Measurements from ENCODE around the gene IL22.

IL22 gene

GRCh38 chr12:68200854-68201253, 52.5 kb downstream of the IL22 start:
- H3K27ac ChIP-seq (ENCODE audit: insufficient read depth in 1 of 2, low read depth in 1 of 2, low read length in 2 of 2, poor library complexity in 1 of 2, severe bottlenecking in 2 of 2): no peak overlapping the region
- no peak for DNase-seq
- CTCF ChIA-PET: no interaction called here
- peaks cover 0 to 2% (median 0%) of the 10 kb centered on the region in 5 experiments for H3K27me3 ChIP-seq (replicated peaks in 2 of 5; ENCODE audit: control insufficient read depth in 4 of 5, insufficient read depth in 5 of 5, low read length in 4 of 5)
- no peak overlapping the region for H3K4me3 ChIP-seq (ENCODE audit: control insufficient read depth in 1 of 7, extremely low read depth in 1 of 7, insufficient read depth in 4 of 7, low read depth in 2 of 7, low read length in 6 of 7)
- POLR2A ChIA-PET: no interaction called here
- H3K9me3 ChIP-seq (ENCODE audit: control extremely low read depth in 1 of 5, control insufficient read depth in 4 of 5, insufficient read depth in 2 of 5, low read depth in 1 of 5, low read length in 4 of 5): no peaks in the 10 kb centered on the region
- H3K36me3 ChIP-seq (ENCODE audit: control insufficient read depth in 4 of 4, insufficient read depth in 4 of 4, low read length in 3 of 4): no peaks in the 10 kb centered on the region
- 13% methylated on average over 2 of the region's 2 CpGs for WGBS (ENCODE audit: insufficient coverage)
- H3K4me1 ChIP-seq (ENCODE audit: control extremely low read depth in 1 of 4, control insufficient read depth in 4 of 4, insufficient read depth in 4 of 4, low read length in 3 of 4): peaks cover 0 to 9% (median 2%) of the 10 kb centered on the region in 4 experiments

GRCh38 chr12:68199127-68199526, 54.3 kb downstream of the IL22 start:
- Histone ChIP-seq H3K27ac (ENCODE audit: insufficient read depth in 1 of 2, low read depth in 1 of 2, low read length in 2 of 2, poor library complexity in 1 of 2, severe bottlenecking in 2 of 2) (no peak overlapping the region), H3K9me3 (ENCODE audit: control extremely low read depth in 1 of 5, control insufficient read depth in 4 of 5, insufficient read depth in 2 of 5, low read depth in 1 of 5, low read length in 4 of 5) (no peaks in the 10 kb centered on the region), H3K4me1 (ENCODE audit: control extremely low read depth in 1 of 4, control insufficient read depth in 4 of 4, insufficient read depth in 4 of 4, low read length in 3 of 4) (peaks cover 0 to 9% (median 2%) of the 10 kb centered on the region in 4 experiments), H3K27me3 (replicated peaks in 2 of 5; ENCODE audit: control insufficient read depth in 4 of 5, insufficient read depth in 5 of 5, low read length in 4 of 5) (peaks cover 0 to 2% (median 0%) of the 10 kb centered on the region in 5 experiments), H3K4me3 (ENCODE audit: control insufficient read depth in 1 of 7, extremely low read depth in 1 of 7, insufficient read depth in 4 of 7, low read depth in 2 of 7, low read length in 6 of 7) (no peak overlapping the region), H3K36me3 (ENCODE audit: control insufficient read depth in 4 of 4, insufficient read depth in 4 of 4, low read length in 3 of 4) (no peaks in the 10 kb centered on the region)
- no peak for DNase-seq
- POLR2A ChIA-PET: no interaction called here
- CTCF ChIA-PET: interaction anchor here (1.0 kb wide), 1 partner anchor 32 kb away, joined by 3 read pairs; no protein-coding TSS in a partner anchor
- WGBS (ENCODE audit: insufficient coverage): no CpG with 5 or more reads among the region's 1 CpG

GRCh38 chr12:68198507-68199086, 54.8 kb downstream of the IL22 start:
- WGBS (ENCODE audit: insufficient coverage): over 99% methylated on average over 8 of the region's 12 CpGs
- CTCF ChIA-PET: no interaction called here
- no peaks in the 10 kb centered on the region for H3K36me3 ChIP-seq (ENCODE audit: control insufficient read depth in 4 of 4, insufficient read depth in 4 of 4, low read length in 3 of 4)
- H3K9me3 ChIP-seq (ENCODE audit: control extremely low read depth in 1 of 5, control insufficient read depth in 4 of 5, insufficient read depth in 2 of 5, low read depth in 1 of 5, low read length in 4 of 5): no peaks in the 10 kb centered on the region
- peaks cover 0 to 9% (median 2%) of the 10 kb centered on the region in 4 experiments for H3K4me1 ChIP-seq (ENCODE audit: control extremely low read depth in 1 of 4, control insufficient read depth in 4 of 4, insufficient read depth in 4 of 4, low read length in 3 of 4)
- H3K4me3 ChIP-seq (ENCODE audit: control insufficient read depth in 1 of 7, extremely low read depth in 1 of 7, insufficient read depth in 4 of 7, low read depth in 2 of 7, low read length in 6 of 7): no peak overlapping the region
- POLR2A ChIA-PET: no interaction called here
- H3K27ac ChIP-seq (ENCODE audit: insufficient read depth in 1 of 2, low read depth in 1 of 2, low read length in 2 of 2, poor library complexity in 1 of 2, severe bottlenecking in 2 of 2): no peak overlapping the region
- H3K27me3 ChIP-seq (replicated peaks in 2 of 5; ENCODE audit: control insufficient read depth in 4 of 5, insufficient read depth in 5 of 5, low read length in 4 of 5): peaks cover 0 to 2% (median 0%) of the 10 kb centered on the region in 5 experiments
- DNase-seq: no peak

All from common myeloid progenitor, CD34-positive (primary cell).